ENCODE data around the gene C10orf95. TPM values are rescaled to one million over a fixed set of nuclear protein-coding genes. Genes with fewer than 3 reads are reported as not detected.
A peak's percentile ranks its signal among the peaks of the same experiment; 100 is the strongest.

C10orf95 gene
- total RNA-seq, 5 donors from 2014 or later (not counting 1 experiment from before 2014, with no cell fraction given), result 0.23 to 0.92 (median 0.55) TPM; not detected in 1

GRCh38 chr10:102405108-102405571 lies 46.2 kb downstream of the C10orf95 start:
- Mint-ChIP-seq H3K4me3 (no peak overlapping the region), H3K27ac (no peak overlapping the region)
- no peak for ATAC-seq (replicated peaks in 1 of 4)

GRCh38 chr10:102404361-102405107 lies 46.8 kb downstream of the C10orf95 start:
- peaks cover 18 to 30% (median 22%) of the 10 kb centered on the region in 3 donors for H3K4me1 Mint-ChIP-seq
- peaks cover 0 to 7% of the 10 kb centered on the region in 2 donors for H3K27me3 Mint-ChIP-seq
- Histone ChIP-seq H3K27ac (ENCODE audit: low read length) (no peak overlapping the region), H3K36me3 (ENCODE audit: control insufficient read depth in 2 of 2, extremely low read depth in 1 of 2, insufficient read depth in 1 of 2, low read length in 1 of 2) (peaks cover 12 to 28% of the 10 kb centered on the region in 2 donors), H3K9me3 (no peaks in the 10 kb centered on the region), H3K27me3 (replicated peaks in 1 of 2; ENCODE audit: control insufficient read depth in 2 of 2, extremely low read depth in 1 of 2, insufficient read depth in 2 of 2, low read length in 1 of 2) (peaks cover 0 to 20% of the 10 kb centered on the region in 2 experiments), H3K4me1 (ENCODE audit: control insufficient read depth in 1 of 2, extremely low read depth in 1 of 2, insufficient read depth in 2 of 2, low read length in 2 of 2) (peaks cover 7 to 35% of the 10 kb centered on the region in 2 experiments), H3K4me3 (ENCODE audit: control insufficient read depth in 1 of 2, extremely low read depth in 1 of 2, low read length in 1 of 2) (no peak overlapping the region)
- 91% methylated on average over 16 of the region's 17 CpGs for WGBS (ENCODE audit: insufficient coverage)
- ChIA-PET POLR2A (interaction anchor here (0.5 to 0.7 kb wide), 4 partner anchors 10 to 98 kb away, joined by 3 to 6 read pairs (median 5); no protein-coding TSS in a partner anchor), CTCF (no interaction called here)
- H3K36me3 Mint-ChIP-seq, result peaks cover 10% of the 10 kb centered on the region
- no peaks in the 10 kb centered on the region for H3K9me3 Mint-ChIP-seq
- H3K4me3 Mint-ChIP-seq, result no peak overlapping the region
- DNase-seq, result peak in 1 of 35 experiments; percentile 25
- no peak for ATAC-seq (replicated peaks in 1 of 4)
- no peak overlapping the region for H3K27ac Mint-ChIP-seq

More at GRCh38 chr10:102405108-102405571, 46.2 kb downstream of the C10orf95 start:
- WGBS (ENCODE audit: insufficient coverage), result 90% methylated on average over 15 of the region's 19 CpGs
- peaks cover 12 to 35% of the 10 kb centered on the region in 2 experiments for H3K4me1 ChIP-seq (ENCODE audit: control insufficient read depth in 1 of 2, extremely low read depth in 1 of 2, insufficient read depth in 2 of 2, low read length in 2 of 2)
- H3K9me3 Mint-ChIP-seq, result no peaks in the 10 kb centered on the region
- H3K4me3 ChIP-seq (ENCODE audit: control insufficient read depth in 1 of 2, extremely low read depth in 1 of 2, low read length in 1 of 2), result no peak overlapping the region
- CTCF ChIA-PET, result no interaction called here
- H3K9me3 ChIP-seq, result no peaks in the 10 kb centered on the region
- POLR2A ChIA-PET, result interaction anchor here (0.5 to 0.8 kb wide), 3 partner anchors 56 to 175 kb away, joined by 3 to 5 read pairs (median 3); no protein-coding TSS in a partner anchor
- H3K36me3 Mint-ChIP-seq, result peaks cover 6% of the 10 kb centered on the region
- no peak overlapping the region for H3K27ac ChIP-seq (ENCODE audit: low read length)
- H3K27me3 Mint-ChIP-seq, result peaks cover 0 to 13% of the 10 kb centered on the region in 2 donors
- H3K27me3 ChIP-seq (replicated peaks in 1 of 2; ENCODE audit: control insufficient read depth in 2 of 2, extremely low read depth in 1 of 2, insufficient read depth in 2 of 2, low read length in 1 of 2), result peaks cover 0 to 26% of the 10 kb centered on the region in 2 experiments
- peak in 2 of 35 experiments; percentile 30 to 31 for DNase-seq
- H3K4me1 Mint-ChIP-seq, result peaks cover 21 to 36% (median 22%) of the 10 kb centered on the region in 3 donors
- H3K36me3 ChIP-seq (ENCODE audit: control insufficient read depth in 2 of 2, extremely low read depth in 1 of 2, insufficient read depth in 1 of 2, low read length in 1 of 2), result peaks cover 8 to 24% of the 10 kb centered on the region in 2 donors

GRCh38 chr10:102403115-102403514 lies 48.2 kb downstream of the C10orf95 start:
- H3K27ac Mint-ChIP-seq, result no peak overlapping the region
- ChIA-PET POLR2A (no interaction called here), CTCF (no interaction called here)
- no peak overlapping the region for H3K4me3 ChIP-seq (ENCODE audit: control insufficient read depth in 1 of 2, extremely low read depth in 1 of 2, low read length in 1 of 2)
- H3K4me1 ChIP-seq (ENCODE audit: control insufficient read depth in 1 of 2, extremely low read depth in 1 of 2, insufficient read depth in 2 of 2, low read length in 2 of 2), result peaks cover 4 to 37% of the 10 kb centered on the region in 2 experiments
- ATAC-seq (replicated peaks in 1 of 4) (no peak), DNase-seq (peak in 1 of 35 experiments; percentile 30)
- H3K36me3 Mint-ChIP-seq, result peaks cover 13% of the 10 kb centered on the region
- no peaks in the 10 kb centered on the region for H3K9me3 Mint-ChIP-seq
- H3K36me3 ChIP-seq (ENCODE audit: control insufficient read depth in 2 of 2, extremely low read depth in 1 of 2, insufficient read depth in 1 of 2, low read length in 1 of 2), result peaks cover 12 to 34% of the 10 kb centered on the region in 2 donors
- peaks cover 0 to 10% of the 10 kb centered on the region in 2 experiments for H3K27me3 ChIP-seq (replicated peaks in 1 of 2; ENCODE audit: control insufficient read depth in 2 of 2, extremely low read depth in 1 of 2, insufficient read depth in 2 of 2, low read length in 1 of 2)
- H3K9me3 ChIP-seq, result no peaks in the 10 kb centered on the region
- no peak overlapping the region for H3K4me3 Mint-ChIP-seq
- peaks cover 21 to 30% (median 24%) of the 10 kb centered on the region in 3 donors for H3K4me1 Mint-ChIP-seq
- no peak overlapping the region for H3K27ac ChIP-seq (ENCODE audit: low read length)
- 100% methylated on average over 3 of the region's 13 CpGs for WGBS (ENCODE audit: insufficient coverage)
- H3K27me3 Mint-ChIP-seq, result peaks cover 0 to 2% of the 10 kb centered on the region in 2 donors

- H3K36me3 Mint-ChIP-seq, result peaks cover 17% of the 10 kb centered on the region
- Histone ChIP-seq H3K9me3 (no peaks in the 10 kb centered on the region), H3K27me3 (replicated peaks in 1 of 2; ENCODE audit: control insufficient read depth in 2 of 2, extremely low read depth in 1 of 2, insufficient read depth in 2 of 2, low read length in 1 of 2) (peaks cover 0 to 4% of the 10 kb centered on the region in 2 experiments), H3K27ac (ENCODE audit: low read length) (no peak overlapping the region), H3K4me1 (ENCODE audit: control insufficient read depth in 1 of 2, extremely low read depth in 1 of 2, insufficient read depth in 2 of 2, low read length in 2 of 2) (peaks cover 2 to 37% of the 10 kb centered on the region in 2 experiments), H3K4me3 (ENCODE audit: control insufficient read depth in 1 of 2, extremely low read depth in 1 of 2, low read length in 1 of 2) (no peak overlapping the region), H3K36me3 (ENCODE audit: control insufficient read depth in 2 of 2, extremely low read depth in 1 of 2, insufficient read depth in 1 of 2, low read length in 1 of 2) (peaks cover 13 to 40% of the 10 kb centered on the region in 2 donors)
- CTCF ChIA-PET, result no interaction called here
- H3K27ac Mint-ChIP-seq, result peak overlapping the region in 1 of 2 donors; percentile 8
- no CpG with 5 or more reads among the region's 5 CpGs for WGBS (ENCODE audit: insufficient coverage)
- H3K9me3 Mint-ChIP-seq, result no peaks in the 10 kb centered on the region
- H3K27me3 Mint-ChIP-seq, result no peaks in the 10 kb centered on the region
- H3K4me3 Mint-ChIP-seq, result no peak overlapping the region
- no peak for DNase-seq
- POLR2A ChIA-PET, result interaction anchor here in 1 of 2 donors (0.5 kb wide), 1 partner anchor 27 kb away, joined by 3 read pairs; no protein-coding TSS in a partner anchor
- peaks cover 26 to 32% (median 27%) of the 10 kb centered on the region in 3 donors for H3K4me1 Mint-ChIP-seq
- no peak for ATAC-seq (replicated peaks in 1 of 4)
Observed at GRCh38 chr10:102402512-102402896, 48.8 kb downstream of the C10orf95 start.

- Histone ChIP-seq H3K4me3 (ENCODE audit: control insufficient read depth in 1 of 2, extremely low read depth in 1 of 2, low read length in 1 of 2) (no peak overlapping the region), H3K27me3 (replicated peaks in 1 of 2; ENCODE audit: control insufficient read depth in 2 of 2, extremely low read depth in 1 of 2, insufficient read depth in 2 of 2, low read length in 1 of 2) (no peaks in the 10 kb centered on the region), H3K4me1 (ENCODE audit: control insufficient read depth in 1 of 2, extremely low read depth in 1 of 2, insufficient read depth in 2 of 2, low read length in 2 of 2) (peaks cover 4 to 40% of the 10 kb centered on the region in 2 experiments), H3K27ac (ENCODE audit: low read length) (no peak overlapping the region), H3K36me3 (ENCODE audit: control insufficient read depth in 2 of 2, extremely low read depth in 1 of 2, insufficient read depth in 1 of 2, low read length in 1 of 2) (peaks cover 14 to 46% of the 10 kb centered on the region in 2 donors), H3K9me3 (no peaks in the 10 kb centered on the region)
- DNase-seq (peak in 1 of 35 experiments; percentile 17), ATAC-seq (replicated peaks in 1 of 4) (no peak)
- no peaks in the 10 kb centered on the region for H3K9me3 Mint-ChIP-seq
- H3K4me1 Mint-ChIP-seq, result peaks cover 31 to 36% (median 32%) of the 10 kb centered on the region in 3 donors
- no peaks in the 10 kb centered on the region for H3K27me3 Mint-ChIP-seq
- no peak overlapping the region for H3K4me3 Mint-ChIP-seq
- WGBS (ENCODE audit: insufficient coverage), result 80% methylated on average over 8 of the region's 18 CpGs
- H3K27ac Mint-ChIP-seq, result peak overlapping the region in 1 of 2 donors; percentile 8
- ChIA-PET POLR2A (interaction anchor here in 1 of 2 donors (0.5 to 0.6 kb wide), 2 partner anchors 14 to 27 kb away, joined by 3 to 4 read pairs; no protein-coding TSS in a partner anchor), CTCF (interaction anchor here in 1 of 2 donors (0.6 kb wide), 1 partner anchor 17 kb away, joined by 3 read pairs; no protein-coding TSS in a partner anchor)
- H3K36me3 Mint-ChIP-seq, result peaks cover 18% of the 10 kb centered on the region
Observed at GRCh38 chr10:102401735-102402511, 49.4 kb downstream of the C10orf95 start.

- Histone ChIP-seq H3K4me3 (ENCODE audit: control insufficient read depth in 1 of 2, extremely low read depth in 1 of 2, low read length in 1 of 2) (no peak overlapping the region), H3K27ac (ENCODE audit: low read length) (no peak overlapping the region), H3K27me3 (replicated peaks in 1 of 2; ENCODE audit: control insufficient read depth in 2 of 2, extremely low read depth in 1 of 2, insufficient read depth in 2 of 2, low read length in 1 of 2) (no peaks in the 10 kb centered on the region), H3K36me3 (ENCODE audit: control insufficient read depth in 2 of 2, extremely low read depth in 1 of 2, insufficient read depth in 1 of 2, low read length in 1 of 2) (peaks cover 14 to 52% of the 10 kb centered on the region in 2 donors), H3K4me1 (ENCODE audit: control insufficient read depth in 1 of 2, extremely low read depth in 1 of 2, insufficient read depth in 2 of 2, low read length in 2 of 2) (peaks cover 9 to 46% of the 10 kb centered on the region in 2 experiments), H3K9me3 (no peaks in the 10 kb centered on the region)
- CTCF ChIA-PET, result no interaction called here
- POLR2A ChIA-PET, result no interaction called here
- WGBS (ENCODE audit: insufficient coverage), result 88% methylated on average over 6 of the region's 8 CpGs
- Mint-ChIP-seq H3K27ac (no peak overlapping the region), H3K36me3 (peaks cover 22% of the 10 kb centered on the region), H3K9me3 (no peaks in the 10 kb centered on the region), H3K4me3 (no peak overlapping the region), H3K4me1 (peaks cover 35 to 38% (median 36%) of the 10 kb centered on the region in 3 donors), H3K27me3 (no peaks in the 10 kb centered on the region)
- ATAC-seq (replicated peaks in 1 of 4), result no peak
- peak in 1 of 35 experiments; percentile 21 for DNase-seq
Observed at GRCh38 chr10:102401342-102401654, 50.0 kb downstream of the C10orf95 start.
